NCI-H1436 treated with DMSO at 0.1 percent for 48 hours (cell line): ENCODE data around the gene ECM1.

Experiments
- DNase-seq: peaks from one replicate; lab custom pipeline; 2025; lab: John Stamatoyannopoulos, UW

ECM1 gene

GRCh38 chr1:150507912-150508864 lies at the start of gene ECM1:
Gene ECM1 (plus strand): TSS chr1:150508109. CDS start chr1:150508210, 101 bp downstream.
- no peak for DNase-seq

GRCh38 chr1:150464422-150464826 lies 43.5 kb upstream of the ECM1 start:
- DNase-seq, result peak; percentile 26

GRCh38 chr1:150466964-150467363 lies 40.9 kb upstream of the ECM1 start:
- no peak for DNase-seq

GRCh38 chr1:150469291-150469690 lies 38.6 kb upstream of the ECM1 start:
- DNase-seq, result no peak

- DNase-seq, result no peak
These were observed 35.2 kb upstream of the ECM1 start for GRCh38 chr1:150472601-150473200.

GRCh38 chr1:150473659-150474058 lies 34.2 kb upstream of the ECM1 start:
- no peak for DNase-seq

GRCh38 chr1:150474869-150475268 lies 33.0 kb upstream of the ECM1 start:
- no peak for DNase-seq

GRCh38 chr1:150476754-150477153 lies 31.2 kb upstream of the ECM1 start:
- no peak for DNase-seq

GRCh38 chr1:150477320-150477719 lies 30.6 kb upstream of the ECM1 start:
- DNase-seq, result no peak

GRCh38 chr1:150477733-150478132 lies 30.2 kb upstream of the ECM1 start:
- no peak for DNase-seq

- no peak for DNase-seq
These were observed 28.5 kb upstream of the ECM1 start for GRCh38 chr1:150479370-150479769.

- DNase-seq, result no peak
These were observed 28.0 kb upstream of the ECM1 start for GRCh38 chr1:150479927-150480352.

- DNase-seq, result no peak
These were observed 23.5 kb upstream of the ECM1 start for GRCh38 chr1:150484431-150484830.

GRCh38 chr1:150484861-150485260 lies 23.0 kb upstream of the ECM1 start:
- DNase-seq, result no peak

GRCh38 chr1:150486966-150487762 lies 20.7 kb upstream of the ECM1 start, which contains the start of gene TARS2:
Gene TARS2 (plus strand): TSS chr1:150487419. CDS start chr1:150487451, 32 bp downstream.
- peak; percentile 93 for DNase-seq

GRCh38 chr1:150487763-150488115 lies 20.2 kb upstream of the ECM1 start:
- no peak for DNase-seq

GRCh38 chr1:150493175-150493574 lies 14.7 kb upstream of the ECM1 start:
- DNase-seq, result no peak

- DNase-seq, result no peak
These were observed 9.6 kb upstream of the ECM1 start for GRCh38 chr1:150498342-150498741.

- DNase-seq, result no peak
These were observed 2.5 kb upstream of the ECM1 start for GRCh38 chr1:150505431-150505830.

GRCh38 chr1:150508982-150509381 lies 1.1 kb downstream of the ECM1 start:
- no peak for DNase-seq

GRCh38 chr1:150511551-150511950 lies 3.6 kb downstream of the ECM1 start:
- DNase-seq, result no peak

GRCh38 chr1:150511985-150512660 lies 4.2 kb downstream of the ECM1 start:
- no peak for DNase-seq
